Hepatocyte (in vitro differentiated cells): ENCODE results near the gene TAF11L11.
"Not testable (repeated sequence)": the region's sequence is repeated elsewhere in the genome, so short reads cannot be mapped to it uniquely, and the experiment has no call there.

ENCODE experiments used
- EZH2 ChIP-seq: fragments of 200-600 bp; sonication (generic); IDR thresholded peaks from 2 replicates; pipeline ENCODE4 v1.6.1; 2016; ENCODE audit warnings: antibody characterized with exemption, mild to moderate bottlenecking, borderline replicate concordance
- TF ChIP-seq, protein P1 (sequence below): fragments of 200-600 bp; sonication (generic); IDR thresholded peaks from 2 replicates; pipeline ENCODE4 v1.5.1; 2016; ENCODE audit warnings: antibody characterized with exemption, mild to moderate bottlenecking; ENCODE audit not compliant: poor library complexity

GRCh38 chr5:17631788-17632187 lies 27.8 kb downstream of the TAF11L11 start, which contains the start of gene TAF11L13:
- TF ChIP-seq, protein P1, sequence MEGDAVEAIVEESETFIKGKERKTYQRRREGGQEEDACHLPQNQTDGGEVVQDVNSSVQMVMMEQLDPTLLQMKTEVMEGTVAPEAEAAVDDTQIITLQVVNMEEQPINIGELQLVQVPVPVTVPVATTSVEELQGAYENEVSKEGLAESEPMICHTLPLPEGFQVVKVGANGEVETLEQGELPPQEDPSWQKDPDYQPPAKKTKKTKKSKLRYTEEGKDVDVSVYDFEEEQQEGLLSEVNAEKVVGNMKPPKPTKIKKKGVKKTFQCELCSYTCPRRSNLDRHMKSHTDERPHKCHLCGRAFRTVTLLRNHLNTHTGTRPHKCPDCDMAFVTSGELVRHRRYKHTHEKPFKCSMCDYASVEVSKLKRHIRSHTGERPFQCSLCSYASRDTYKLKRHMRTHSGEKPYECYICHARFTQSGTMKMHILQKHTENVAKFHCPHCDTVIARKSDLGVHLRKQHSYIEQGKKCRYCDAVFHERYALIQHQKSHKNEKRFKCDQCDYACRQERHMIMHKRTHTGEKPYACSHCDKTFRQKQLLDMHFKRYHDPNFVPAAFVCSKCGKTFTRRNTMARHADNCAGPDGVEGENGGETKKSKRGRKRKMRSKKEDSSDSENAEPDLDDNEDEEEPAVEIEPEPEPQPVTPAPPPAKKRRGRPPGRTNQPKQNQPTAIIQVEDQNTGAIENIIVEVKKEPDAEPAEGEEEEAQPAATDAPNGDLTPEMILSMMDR, result not testable (repeated sequence)
- not testable (repeated sequence) for TF ChIP-seq EZH2
